K562 (cell line): ENCODE results near the gene DYNAP. TPM values are rescaled to one million over a fixed set of nuclear protein-coding genes. Genes with fewer than 3 reads are reported as not detected.

Source experiments
- ATAC-seq: fragments of 200-7000 bp; cut with Tn5 transposase; 3 replicates; pipeline ENCODE4 v1.9.1; 2020; ENCODE audit warnings: moderate library complexity
- BruUV-seq: library from RNA; stranded (reverse); fragments of 400-500 nt; replicated peaks from 2 replicates; lab custom pipeline; 2021; lab: Mats Ljungman, UMichigan
- CTCF ChIA-PET: fragments of 300-600 bp; formaldehyde crosslinking; extraction: SDS; loops from one replicate; lab custom pipeline; 2021; ENCODE audit warnings: low intra/inter-chr PET ratio; lab: Yijun Ruan, JAX
- POLR2A ChIA-PET: fragments of 300-600, 350-650 bp; sonication (Branson Sonifier 250); formaldehyde crosslinking; extraction: SDS; loops from one replicate; lab custom pipeline; 2021; ENCODE audit warnings: antibody characterized with exemption, inconsistent platforms; lab: Yijun Ruan, JAX
- DNase-seq, 4 experiments: peaks; one replicate each; pipeline versions ENCODE4 v3.0.0 to v3.0.0-alpha.2; 2011 to 2018; ENCODE audit warnings: low spot score in 3 of 4, mixed read lengths in 3 of 4; ENCODE audit errors: extremely low read depth in 1 of 4
- FAIRE-seq: peaks from 2 replicates; lab custom pipeline; 2011; peaks lifted over from hg19 to GRCh38; lab: Jason Lieb, UNC
- H2AFZ ChIP-seq: 2 replicates; pipeline ENCODE4 v1.6.0; 2011; ENCODE audit warnings: low read depth, low read length, control low read depth, inconsistent platforms
- H3K27ac ChIP-seq: fragments of 200-600 bp; 3 replicates; pipeline ENCODE4 v1.8.0; 2011; ENCODE audit warnings: low read depth, mild to moderate bottlenecking, control low read depth, inconsistent platforms, low read length, moderate library complexity, mixed read lengths; ENCODE audit errors: extremely low read depth
- H3K27me3 ChIP-seq, 2 experiments: fragments of 300-600 bp in 1 of 2; 2 replicates in 1 of 2; 3 replicates in 1 of 2; pipeline versions ENCODE4 v1.6.0 to v1.8.0; 2011; ENCODE audit warnings: inconsistent platforms in 2 of 2, low read length in 2 of 2, mild to moderate bottlenecking in 1 of 2, mixed read lengths in 1 of 2, moderate library complexity in 1 of 2; ENCODE audit not compliant: control insufficient read depth in 2 of 2, insufficient read depth in 2 of 2
- H3K36me3 ChIP-seq: fragments of 300-600 bp; 3 replicates; pipeline ENCODE4 v1.8.0; 2011; ENCODE audit warnings: mild to moderate bottlenecking, low read length, inconsistent platforms; ENCODE audit not compliant: control insufficient read depth, insufficient read depth
- H3K4me1 ChIP-seq, 2 experiments: fragments of 200-600 bp in 1 of 2; replicated peaks in 1 of 2; 2 replicates in 1 of 2; 3 replicates in 1 of 2; pipeline versions ENCODE4 v1.5.1 to v1.8.0; 2011; ENCODE audit warnings: inconsistent platforms in 2 of 2, low read length in 2 of 2, mild to moderate bottlenecking in 1 of 2, mixed read lengths in 1 of 2, moderate library complexity in 1 of 2; ENCODE audit not compliant: control insufficient read depth in 2 of 2, insufficient read depth in 2 of 2
- H3K4me2 ChIP-seq: 2 replicates; pipeline ENCODE4 v1.6.1; 2011; ENCODE audit warnings: low read length, control low read depth, inconsistent platforms, mixed read lengths; ENCODE audit not compliant: insufficient read depth
- H3K4me3 ChIP-seq: fragments of 200-600 bp; sonication (generic), shearing (Covaris generic); 2 replicates; pipeline ENCODE4 v1.5.1; 2016; ENCODE audit warnings: control low read depth, inconsistent platforms
- H3K79me2 ChIP-seq: fragments of 200-600 bp; 3 replicates; pipeline ENCODE4 v1.8.0; 2011; ENCODE audit warnings: low read length, inconsistent platforms; ENCODE audit not compliant: control insufficient read depth, insufficient read depth
- H3K9ac ChIP-seq, 2 experiments: 2 replicates each; pipeline versions ENCODE4 v1.6.0 to v1.6.1; 2011; ENCODE audit warnings: low read depth in 2 of 2, low read length in 2 of 2, control low read depth in 1 of 2, inconsistent platforms in 1 of 2, mild to moderate bottlenecking in 1 of 2, mixed read lengths in 1 of 2; ENCODE audit not compliant: insufficient read depth in 1 of 2
- H3K9me1 ChIP-seq: one replicate; pipeline ENCODE4 v1.6.0; 2011; ENCODE audit warnings: inconsistent platforms, mild to moderate bottlenecking, low read length, moderate library complexity; ENCODE audit not compliant: control insufficient read depth, insufficient read depth
- H3K9me3 ChIP-seq: replicated peaks from 2 replicates; pipeline ENCODE4 v1.5.1; 2011; ENCODE audit warnings: low read depth, low read length, inconsistent platforms; ENCODE audit not compliant: control insufficient read depth, insufficient read depth
- H4K20me1 ChIP-seq: replicated peaks from 2 replicates; pipeline ENCODE4 v1.6.1; 2011; ENCODE audit warnings: low read length, inconsistent platforms, mixed read lengths; ENCODE audit not compliant: control insufficient read depth, insufficient read depth
- CEBPG ChIP-seq, 3 experiments: fragments of 200-800 bp in 1 of 3; sonication (Bioruptor generic) in 1 of 3; sonication (generic) in 1 of 3; formaldehyde crosslinking in 1 of 3; IDR thresholded peaks in 2 of 3; conservative IDR thresholded peaks in 1 of 3; 2 replicates each; pipeline versions ENCODE4 v1.6.1 to v1.8.0; 2016 to 2022; ENCODE audit warnings: missing compliant biosample characterization in 2 of 3, missing genetic modification characterization in 2 of 3, mild to moderate bottlenecking in 1 of 3, missing genetic modification reagents in 1 of 3
- ESRRB ChIP-seq: fragments of 250-450 bp; sonication (Bioruptor Pico); IDR thresholded peaks from 2 replicates; pipeline ENCODE4 v1.5.0; 2020; ENCODE audit warnings: mild to moderate bottlenecking, moderate library complexity, borderline replicate concordance
- HDGF ChIP-seq: fragments of 450-650 bp; IDR thresholded peaks from 2 replicates; pipeline ENCODE4 v1.6.1; 2016
- SIN3A ChIP-seq, 2 experiments: fragments of 150-350 bp in 1 of 2; IDR thresholded peaks; 2 replicates each; pipeline ENCODE4 v1.6.1; 2011 to 2016; ENCODE audit warnings: borderline replicate concordance in 2 of 2, low read depth in 2 of 2, low read length in 2 of 2, mild to moderate bottlenecking in 2 of 2, moderate library complexity in 2 of 2; ENCODE audit not compliant: control insufficient read depth in 1 of 2
- ZC3H4 ChIP-seq: sonication (generic); formaldehyde crosslinking; IDR thresholded peaks from 2 replicates; pipeline ENCODE4 v1.9.0; 2021; ENCODE audit warnings: missing genetic modification reagents, borderline replicate concordance
- ZFP36 ChIP-seq: fragments of 150-350 bp; IDR thresholded peaks from 2 replicates; pipeline ENCODE4 v1.6.1; 2018; ENCODE audit warnings: low read length, low read depth; ENCODE audit not compliant: partially characterized antibody
- ZNF24 ChIP-seq: fragments of 450-650 bp; IDR thresholded peaks from 2 replicates; pipeline ENCODE4 v1.6.1; 2016
- WGBS: fragments of 100-300 bp; shearing (Covaris generic); methylation state at CpG from one replicate; pipeline ENCODE4 v1.1.6; 2016; ENCODE audit warnings: low coverage, mixed read lengths; ENCODE audit not compliant: insufficient coverage; ENCODE audit errors: missing lambda C conversion rate; 5-methylcytosine and 5-hydroxymethylcytosine counted together
- in situ Hi-C: fragments of 300-500 bp; cut with MboI; formaldehyde crosslinking; loops from 4 replicates; pipeline ENCODE4 v1.15.0; 2018; ENCODE audit warnings: inconsistent platforms, mixed read lengths
- intact Hi-C: fragments of 100-400 bp; cut with micrococcal nuclease; formaldehyde crosslinking; loops from 2 replicates; pipeline ENCODE4 v1.14.2; 2022
- polyA plus RNA-seq, 8 experiments: library from polyadenylated mRNA; depleted of rRNA in 4 of 8; stranded (reverse) in 5 of 8; unstranded in 3 of 8; fragments of >200 nt; fragmentation: Nextera tagmentation in 2 of 8; fragmentation: Illumina TruSeq in 1 of 8; extraction: Ambion mirVana in 2 of 8; extraction: Trizol in 1 of 8; gene quantifications; 2 replicates each; pipeline versions ENCODE4 v1.2.1 to v1.2.3, GENCODE V29; 2011 to 2014; ENCODE audit warnings: inconsistent platforms in 1 of 8, missing spikeins in 1 of 8
- total RNA-seq, 7 experiments: library from RNA; depleted of rRNA in 6 of 7; stranded (reverse); fragments of >200 nt in 6 of 7; fragmentation: Illumina TruSeq in 2 of 7; extraction: Trizol in 2 of 7; gene quantifications; 2 replicates each; pipeline versions ENCODE4 v1.2.1 to v1.2.3, GENCODE V29; 2011 to 2021; ENCODE audit warnings: low replicate concordance in 1 of 7
- TF ChIP-seq, protein P1 (sequence below): IDR thresholded peaks from 2 replicates; pipeline ENCODE4 v1.6.1; 2014; ENCODE audit warnings: antibody characterized with exemption

DYNAP gene
- total and polyA plus RNA-seq, 9 of the 15 experiments (the other 6 are each of a cell fraction or from before 2014, with no cell fraction given): not detected

DNA sequence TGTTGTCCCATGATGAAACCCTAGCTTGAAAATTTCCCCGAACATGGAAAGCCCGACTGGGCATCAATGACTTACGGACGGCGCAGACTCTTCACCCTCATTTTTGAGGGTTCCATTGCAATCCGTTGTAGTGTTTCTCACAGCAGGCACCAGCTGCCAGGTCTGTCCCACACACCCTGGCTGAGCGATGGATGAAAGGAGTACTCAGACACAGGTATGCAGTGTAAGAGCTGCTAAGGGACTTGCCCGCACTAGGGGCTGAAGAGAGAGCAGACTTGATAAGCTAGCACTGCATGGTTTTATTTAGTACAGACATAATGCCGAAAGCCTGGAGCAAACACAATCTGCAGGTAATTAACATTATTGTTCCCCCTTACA is 15.8 kb downstream of the DYNAP start:
- TF ChIP-seq ZFP36: no peak
- TF ChIP-seq CEBPG (CRISPR knock-in tag; IDR thresholded peaks at IDR 0.05): no peak
- TF ChIP-seq CEBPG (tag; conservative IDR thresholded peaks at IDR 0.05 in 1 of 2, IDR thresholded peaks at IDR 0.05 in 1 of 2): no peak
- no peak for TF ChIP-seq ZNF24
- no peak for TF ChIP-seq HDGF
- no peak for TF ChIP-seq SIN3A (IDR thresholded peaks at IDR 0.05; ENCODE audit: borderline replicate concordance in 2 of 2, control insufficient read depth in 1 of 2, low read depth in 2 of 2, low read length in 2 of 2)
- no peak for TF ChIP-seq ESRRB (CRISPR knock-in tag)
- TF ChIP-seq, protein P1, sequence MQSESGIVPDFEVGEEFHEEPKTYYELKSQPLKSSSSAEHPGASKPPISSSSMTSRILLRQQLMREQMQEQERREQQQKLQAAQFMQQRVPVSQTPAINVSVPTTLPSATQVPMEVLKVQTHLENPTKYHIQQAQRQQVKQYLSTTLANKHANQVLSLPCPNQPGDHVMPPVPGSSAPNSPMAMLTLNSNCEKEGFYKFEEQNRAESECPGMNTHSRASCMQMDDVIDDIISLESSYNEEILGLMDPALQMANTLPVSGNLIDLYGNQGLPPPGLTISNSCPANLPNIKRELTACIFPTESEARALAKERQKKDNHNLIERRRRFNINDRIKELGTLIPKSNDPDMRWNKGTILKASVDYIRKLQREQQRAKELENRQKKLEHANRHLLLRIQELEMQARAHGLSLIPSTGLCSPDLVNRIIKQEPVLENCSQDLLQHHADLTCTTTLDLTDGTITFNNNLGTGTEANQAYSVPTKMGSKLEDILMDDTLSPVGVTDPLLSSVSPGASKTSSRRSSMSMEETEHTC: no peak
- no peak for TF ChIP-seq ZC3H4 (CRISPR knock-in tag)
- BruUV-seq: no TSS peak
- Histone ChIP-seq H3K9me3 (no peaks in the 10 kb centered on the region), H3K27ac (no peak overlapping the region), H3K4me2 (no peak overlapping the region), H3K79me2 (no peaks in the 10 kb centered on the region), H3K4me3 (no peak overlapping the region), H3K4me1 (peaks cover 0 to 2% of the 10 kb centered on the region in 2 experiments; a peak in 1 of 5 replicates), H2AFZ (no peak overlapping the region), H3K27me3 (no peaks in the 10 kb centered on the region), H4K20me1 (no peaks in the 10 kb centered on the region), H3K9me1 (no peaks in the 10 kb centered on the region), H3K36me3 (no peaks in the 10 kb centered on the region), H3K9ac (no peak overlapping the region)
- 28% methylated on average over 9 of the region's 9 CpGs for WGBS
- CTCF ChIA-PET: no interaction called here
- DNase-seq: no peak
- in situ Hi-C loops (no loop called here), intact Hi-C loops (no loop called here)
- no peak for ATAC-seq
- FAIRE-seq: no peak
- POLR2A ChIA-PET: no interaction called here
